Loucy (cell line): ENCODE measurements around the gene DLGAP3.

ENCODE experiments used
- EZH2phosphoT487 ChIP-seq: fragments of 200-600 bp; IDR thresholded peaks from 2 replicates; pipeline ENCODE4 v1.6.1; 2018; ENCODE audit warnings: antibody characterized with exemption, mild to moderate bottlenecking, moderate library complexity, borderline replicate concordance
- TF ChIP-seq, protein P1 (sequence below): fragments of 200-600 bp; sonication (generic); conservative IDR thresholded peaks from 2 replicates; pipeline ENCODE4 v1.5.1; 2014; ENCODE audit warnings: mild to moderate bottlenecking, antibody characterized with exemption, low read length

DNA sequence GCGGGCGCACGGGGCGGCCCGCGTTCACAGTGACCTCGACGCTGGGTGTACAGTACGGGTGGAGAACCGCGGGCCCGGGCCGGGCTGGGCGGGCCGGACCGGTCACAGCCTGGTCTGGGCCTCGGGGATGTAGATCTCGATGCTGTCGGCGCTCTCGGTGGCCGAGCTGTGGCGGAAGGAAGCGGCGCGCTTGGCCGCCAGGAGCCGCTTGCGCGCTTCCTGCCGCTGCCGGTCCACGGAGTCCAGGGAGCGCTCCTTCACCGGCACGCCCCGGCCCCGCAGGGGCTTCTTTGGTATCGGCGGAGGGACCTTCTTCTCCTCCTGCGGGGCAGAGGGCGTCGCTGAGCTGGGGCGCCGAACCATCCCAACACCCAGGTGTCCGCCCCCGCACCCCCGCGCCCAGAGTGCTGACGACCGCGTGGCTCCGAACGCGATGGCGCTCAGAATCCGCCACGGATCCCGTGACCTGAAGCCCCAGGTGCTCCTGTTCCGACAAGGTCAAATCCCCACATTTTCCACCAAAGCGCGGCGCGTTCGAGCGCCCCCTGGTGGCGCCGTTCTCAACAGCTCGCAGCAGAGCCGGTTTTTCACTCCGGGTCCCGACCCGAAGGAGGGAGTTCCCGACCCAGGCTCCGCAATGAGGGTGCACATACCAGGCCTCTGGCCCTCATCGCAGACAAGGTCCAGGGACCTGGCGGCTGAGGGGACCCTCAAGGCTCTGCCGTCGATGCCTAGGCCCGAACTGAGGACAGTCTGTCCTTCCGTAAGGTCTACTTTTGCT is 63.3 kb downstream of the DLGAP3 start:
- TF ChIP-seq, protein P1, sequence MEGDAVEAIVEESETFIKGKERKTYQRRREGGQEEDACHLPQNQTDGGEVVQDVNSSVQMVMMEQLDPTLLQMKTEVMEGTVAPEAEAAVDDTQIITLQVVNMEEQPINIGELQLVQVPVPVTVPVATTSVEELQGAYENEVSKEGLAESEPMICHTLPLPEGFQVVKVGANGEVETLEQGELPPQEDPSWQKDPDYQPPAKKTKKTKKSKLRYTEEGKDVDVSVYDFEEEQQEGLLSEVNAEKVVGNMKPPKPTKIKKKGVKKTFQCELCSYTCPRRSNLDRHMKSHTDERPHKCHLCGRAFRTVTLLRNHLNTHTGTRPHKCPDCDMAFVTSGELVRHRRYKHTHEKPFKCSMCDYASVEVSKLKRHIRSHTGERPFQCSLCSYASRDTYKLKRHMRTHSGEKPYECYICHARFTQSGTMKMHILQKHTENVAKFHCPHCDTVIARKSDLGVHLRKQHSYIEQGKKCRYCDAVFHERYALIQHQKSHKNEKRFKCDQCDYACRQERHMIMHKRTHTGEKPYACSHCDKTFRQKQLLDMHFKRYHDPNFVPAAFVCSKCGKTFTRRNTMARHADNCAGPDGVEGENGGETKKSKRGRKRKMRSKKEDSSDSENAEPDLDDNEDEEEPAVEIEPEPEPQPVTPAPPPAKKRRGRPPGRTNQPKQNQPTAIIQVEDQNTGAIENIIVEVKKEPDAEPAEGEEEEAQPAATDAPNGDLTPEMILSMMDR: peak; percentile 96
- no peak for TF ChIP-seq EZH2phosphoT487
